22Rv1 (cell line): ENCODE measurements around the gene SCN8A.

Experiments
- CTCF ChIP-seq: fragments of 450-650 bp; IDR thresholded peaks from 2 replicates; pipeline ENCODE4 v1.5.1; 2017; ENCODE audit warnings: mild to moderate bottlenecking
- ZFX ChIP-seq: fragments of 450-650 bp; IDR thresholded peaks from 2 replicates; pipeline ENCODE4 v1.6.1; 2017; ENCODE audit warnings: antibody characterized with exemption, borderline replicate concordance

- no peak for TF ChIP-seq CTCF
- no peak for TF ChIP-seq ZFX
These were observed 194.9 kb downstream of the SCN8A start for GRCh38 chr12:51785906-51786305.
